ENCODE results near the gene C16orf54. TPM values are rescaled to one million over a fixed set of nuclear protein-coding genes. Genes with fewer than 3 reads are reported as not detected.

C16orf54 gene
- total RNA-seq, 1 experiment from 2014 or later, result not detected

DNA sequence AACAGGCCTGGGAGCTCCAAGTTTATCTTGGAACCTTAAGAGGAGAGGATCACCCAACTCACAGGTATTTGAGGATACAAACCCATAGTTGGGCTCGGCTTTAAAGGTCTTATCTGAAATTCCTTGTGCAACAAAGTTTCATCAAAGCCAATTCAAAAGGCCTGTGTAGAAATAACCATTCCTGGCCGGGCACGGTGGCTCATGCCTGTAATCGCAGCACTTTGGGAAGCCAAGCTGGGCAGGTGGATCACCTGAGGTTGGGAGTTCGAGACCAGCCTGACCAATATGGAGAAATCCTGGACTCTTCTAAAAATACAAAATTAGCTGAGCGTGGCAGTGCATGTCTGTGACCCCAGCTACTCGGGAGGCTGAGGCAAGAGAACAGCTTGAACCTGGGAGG, 28.7 kb downstream of the C16orf54 start:
- BruUV-seq (replicated peaks), result no TSS peak
- no peak overlapping the region for H3K4me3 Mint-ChIP-seq (ENCODE audit: low read depth, unreplicated experiment)
- TF ChIP-seq, protein P1, sequence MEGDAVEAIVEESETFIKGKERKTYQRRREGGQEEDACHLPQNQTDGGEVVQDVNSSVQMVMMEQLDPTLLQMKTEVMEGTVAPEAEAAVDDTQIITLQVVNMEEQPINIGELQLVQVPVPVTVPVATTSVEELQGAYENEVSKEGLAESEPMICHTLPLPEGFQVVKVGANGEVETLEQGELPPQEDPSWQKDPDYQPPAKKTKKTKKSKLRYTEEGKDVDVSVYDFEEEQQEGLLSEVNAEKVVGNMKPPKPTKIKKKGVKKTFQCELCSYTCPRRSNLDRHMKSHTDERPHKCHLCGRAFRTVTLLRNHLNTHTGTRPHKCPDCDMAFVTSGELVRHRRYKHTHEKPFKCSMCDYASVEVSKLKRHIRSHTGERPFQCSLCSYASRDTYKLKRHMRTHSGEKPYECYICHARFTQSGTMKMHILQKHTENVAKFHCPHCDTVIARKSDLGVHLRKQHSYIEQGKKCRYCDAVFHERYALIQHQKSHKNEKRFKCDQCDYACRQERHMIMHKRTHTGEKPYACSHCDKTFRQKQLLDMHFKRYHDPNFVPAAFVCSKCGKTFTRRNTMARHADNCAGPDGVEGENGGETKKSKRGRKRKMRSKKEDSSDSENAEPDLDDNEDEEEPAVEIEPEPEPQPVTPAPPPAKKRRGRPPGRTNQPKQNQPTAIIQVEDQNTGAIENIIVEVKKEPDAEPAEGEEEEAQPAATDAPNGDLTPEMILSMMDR (IDR thresholded peaks at IDR 0.05; ENCODE audit: unreplicated experiment), result no peak
- no peak for DNase-seq
- peaks cover 18% of the 10 kb centered on the region for H3K27me3 Mint-ChIP-seq (ENCODE audit: unreplicated experiment)
- no peaks in the 10 kb centered on the region for H3K36me3 Mint-ChIP-seq (ENCODE audit: insufficient read depth, unreplicated experiment)
- intact Hi-C loops (cut with micrococcal nuclease; ENCODE audit: unreplicated experiment), result no loop called here
- no peaks in the 10 kb centered on the region for H3K9me3 Mint-ChIP-seq (ENCODE audit: low read depth, unreplicated experiment)
- no peak overlapping the region for H3K27ac Mint-ChIP-seq (ENCODE audit: unreplicated experiment)
- CTCF ChIA-PET, result interaction anchor here (0.6 to 1.7 kb wide), 4 partner anchors 21 to 131 kb away, joined by 3 to 7 read pairs (median 3); no protein-coding TSS in a partner anchor
- peaks cover 9% of the 10 kb centered on the region for H3K4me1 Mint-ChIP-seq (ENCODE audit: low read depth, unreplicated experiment)

DNA sequence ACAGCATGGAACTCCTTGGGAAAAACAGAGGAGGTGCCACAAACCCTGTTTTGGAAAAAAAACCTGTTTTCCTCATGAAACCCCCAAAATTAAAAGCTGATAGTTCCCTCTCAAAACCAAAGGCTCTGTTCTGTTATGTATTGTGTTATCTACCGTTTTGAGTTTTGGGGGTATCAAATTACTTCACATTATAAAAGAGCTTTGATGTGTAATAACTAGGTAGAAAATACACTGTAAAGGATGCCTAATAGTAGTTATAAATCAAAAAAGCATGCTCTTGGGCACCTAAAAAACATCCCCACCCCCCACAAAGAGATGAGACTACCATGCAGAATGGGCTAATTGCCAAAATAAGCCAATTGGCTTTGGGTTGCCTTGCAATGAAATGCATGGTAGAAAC, 30.8 kb downstream of the C16orf54 start:
- peaks cover 21% of the 10 kb centered on the region for H3K4me1 Mint-ChIP-seq (ENCODE audit: low read depth, unreplicated experiment)
- H3K36me3 Mint-ChIP-seq (ENCODE audit: insufficient read depth, unreplicated experiment), result no peaks in the 10 kb centered on the region
- no peaks in the 10 kb centered on the region for H3K9me3 Mint-ChIP-seq (ENCODE audit: low read depth, unreplicated experiment)
- H3K4me3 Mint-ChIP-seq (ENCODE audit: low read depth, unreplicated experiment), result no peak overlapping the region
- CTCF ChIA-PET, result interaction anchor here (0.6 to 1.7 kb wide), 4 partner anchors 15 to 1109 kb away, joined by 3 to 5 read pairs (median 3); no protein-coding TSS in a partner anchor
- DNase-seq, result no peak
- H3K27ac Mint-ChIP-seq (ENCODE audit: unreplicated experiment), result no peak overlapping the region
- TF ChIP-seq, protein P1 (IDR thresholded peaks at IDR 0.05; ENCODE audit: unreplicated experiment), result no peak
- BruUV-seq (replicated peaks), result no TSS peak
- H3K27me3 Mint-ChIP-seq (ENCODE audit: unreplicated experiment), result peaks cover 18% of the 10 kb centered on the region
- intact Hi-C loops (cut with micrococcal nuclease; ENCODE audit: unreplicated experiment), result no loop called here

- BruUV-seq (replicated peaks), result no TSS peak
- H3K27ac Mint-ChIP-seq (ENCODE audit: unreplicated experiment), result no peak overlapping the region
- H3K4me1 Mint-ChIP-seq (ENCODE audit: low read depth, unreplicated experiment), result peaks cover 23% of the 10 kb centered on the region
- no peaks in the 10 kb centered on the region for H3K36me3 Mint-ChIP-seq (ENCODE audit: insufficient read depth, unreplicated experiment)
- CTCF ChIA-PET, result interaction anchor here (1.7 kb wide), 1 partner anchor 14 kb away, joined by 5 read pairs; no protein-coding TSS in a partner anchor
- no peak overlapping the region for H3K4me3 Mint-ChIP-seq (ENCODE audit: low read depth, unreplicated experiment)
- TF ChIP-seq, protein P1 (IDR thresholded peaks at IDR 0.05; ENCODE audit: unreplicated experiment), result no peak
- intact Hi-C loops (cut with micrococcal nuclease; ENCODE audit: unreplicated experiment), result no loop called here
- H3K27me3 Mint-ChIP-seq (ENCODE audit: unreplicated experiment), result peaks cover 12% of the 10 kb centered on the region
- DNase-seq, result no peak
- H3K9me3 Mint-ChIP-seq (ENCODE audit: low read depth, unreplicated experiment), result no peaks in the 10 kb centered on the region
Observed at GRCh38 chr16:29714396-29714795, 31.4 kb downstream of the C16orf54 start.

- TF ChIP-seq, protein P1 (IDR thresholded peaks at IDR 0.05; ENCODE audit: unreplicated experiment), result no peak
- peaks cover 10% of the 10 kb centered on the region for H3K27me3 Mint-ChIP-seq (ENCODE audit: unreplicated experiment)
- no peak for DNase-seq
- intact Hi-C loops (cut with micrococcal nuclease; ENCODE audit: unreplicated experiment), result no loop called here
- H3K4me3 Mint-ChIP-seq (ENCODE audit: low read depth, unreplicated experiment), result no peak overlapping the region
- BruUV-seq (replicated peaks), result no TSS peak
- H3K27ac Mint-ChIP-seq (ENCODE audit: unreplicated experiment), result no peak overlapping the region
- CTCF ChIA-PET, result interaction anchor here (0.6 kb wide), 1 partner anchor 16 kb away, joined by 3 read pairs; no protein-coding TSS in a partner anchor
- H3K36me3 Mint-ChIP-seq (ENCODE audit: insufficient read depth, unreplicated experiment), result no peaks in the 10 kb centered on the region
- H3K9me3 Mint-ChIP-seq (ENCODE audit: low read depth, unreplicated experiment), result peaks cover 2% of the 10 kb centered on the region
- peaks cover 18% of the 10 kb centered on the region for H3K4me1 Mint-ChIP-seq (ENCODE audit: low read depth, unreplicated experiment)
Observed at GRCh38 chr16:29712809-29713208, 33.0 kb downstream of the C16orf54 start.

Measured in Calu3 (cell line).